GM15510 (cell line): ENCODE data around the gene ARHGAP42.

Experiments
- POLR2A ChIP-seq: IDR thresholded peaks from 3 replicates; pipeline ENCODE4 v1.6.1; 2011; ENCODE audit warnings: borderline replicate concordance; ENCODE audit not compliant: insufficient read length; ENCODE audit errors: extremely low read depth

Gene ARHGAP42

GRCh38 chr11:100855466-100856067 is 168.5 kb downstream of the ARHGAP42 start:
- no peak for TF ChIP-seq POLR2A

DNA sequence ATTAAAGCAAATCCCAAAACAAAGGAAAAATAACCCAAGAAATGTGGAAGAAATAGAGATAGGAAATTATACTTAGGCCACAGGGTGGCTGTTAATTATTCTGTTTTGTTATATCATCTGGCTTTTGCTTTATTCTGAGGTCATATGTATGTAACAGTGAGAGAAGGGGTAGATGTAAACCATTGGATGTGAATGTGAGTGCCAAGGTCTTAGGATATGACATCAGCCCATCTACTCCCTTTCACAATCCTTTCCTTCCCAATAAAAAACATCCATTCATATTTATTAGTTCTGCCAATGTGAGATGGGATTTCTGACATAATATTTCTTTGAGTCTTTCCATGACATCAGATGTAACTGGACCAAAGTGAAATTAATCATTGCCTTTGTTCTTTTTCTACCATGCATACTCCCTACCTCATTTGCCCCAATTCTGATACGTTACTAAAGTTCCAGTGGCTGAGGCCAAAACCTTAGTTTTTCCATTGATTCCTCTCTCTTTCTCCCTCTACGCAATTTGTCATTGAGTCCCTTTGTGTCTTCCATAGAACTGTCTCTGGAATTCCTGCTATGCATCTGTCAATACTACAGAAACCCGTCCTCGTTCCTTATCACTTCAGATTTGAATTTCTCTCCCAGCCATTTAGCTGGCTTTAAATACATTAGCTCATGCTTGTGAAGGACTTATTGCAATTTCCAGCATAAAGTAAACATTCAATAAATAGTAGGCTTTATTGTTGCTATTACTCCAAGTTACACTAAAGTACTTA is 170.3 kb downstream of the ARHGAP42 start:
- no peak for TF ChIP-seq POLR2A

DNA sequence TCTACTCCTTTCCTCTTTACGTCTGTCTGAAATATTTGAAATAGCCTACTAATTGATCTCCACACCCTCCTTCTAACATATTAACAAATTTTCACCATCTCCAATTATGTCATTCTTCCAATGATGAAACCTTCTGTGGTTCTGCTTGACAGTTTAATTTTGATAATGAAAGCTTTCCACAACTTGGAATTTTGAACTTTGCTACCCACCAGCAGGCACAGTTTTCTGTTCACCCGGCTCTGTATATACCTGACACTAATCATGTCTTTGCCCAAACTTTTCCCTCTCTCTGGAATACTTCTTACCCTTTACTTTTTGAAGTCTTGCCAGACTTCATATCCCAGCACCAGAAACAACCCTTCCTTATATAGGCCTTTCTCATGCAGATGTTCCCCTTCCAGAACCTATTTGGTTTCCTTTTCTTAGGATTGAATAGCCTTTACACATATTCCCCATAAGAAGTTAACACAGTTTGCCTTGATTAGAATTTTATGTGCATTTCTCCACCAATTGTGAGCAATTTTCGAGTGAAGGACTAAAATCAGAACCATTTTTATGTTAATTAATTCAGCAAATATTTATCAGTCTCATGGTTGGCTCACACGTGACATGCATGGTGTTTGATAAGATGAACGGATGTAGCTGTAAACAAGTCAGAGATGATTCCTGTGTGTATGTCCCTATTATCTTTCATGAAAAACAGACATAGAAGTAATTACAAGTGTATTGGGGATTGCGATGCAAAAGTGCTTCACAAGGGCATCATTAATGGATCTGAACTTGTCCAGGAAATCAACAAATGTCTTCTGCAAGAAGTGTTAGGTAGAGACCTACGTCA is 173.4 kb downstream of the ARHGAP42 start:
- no peak for TF ChIP-seq POLR2A

- TF ChIP-seq POLR2A, result no peak
These were observed 174.1 kb downstream of the ARHGAP42 start for GRCh38 chr11:100861212-100861611.

DNA sequence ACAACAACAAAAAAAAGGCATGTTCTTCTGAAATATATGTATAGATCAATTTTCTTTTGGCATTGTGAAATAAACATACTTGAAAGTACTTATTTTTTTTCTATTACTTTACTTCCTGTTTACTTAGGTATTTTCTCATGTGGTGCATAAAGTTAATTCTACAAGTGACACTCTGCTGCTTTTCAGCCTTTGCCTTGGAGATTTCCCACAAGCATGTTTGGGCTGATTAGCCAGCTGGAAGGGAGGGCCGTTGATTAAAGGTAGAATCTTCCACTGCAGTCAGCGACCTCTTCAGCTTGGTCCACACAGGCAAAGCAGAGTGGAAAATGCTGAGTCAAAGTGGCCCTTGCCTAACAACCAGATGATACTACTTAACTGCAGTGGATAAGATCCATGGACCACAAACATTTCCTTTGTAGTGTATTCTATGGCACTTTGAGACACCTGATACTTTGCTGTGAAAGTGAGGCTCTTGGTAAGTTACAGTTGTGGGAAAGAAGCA is 176.0 kb downstream of the ARHGAP42 start:
- no peak for TF ChIP-seq POLR2A

GRCh38 chr11:100865443-100866065 is 178.5 kb downstream of the ARHGAP42 start:
- TF ChIP-seq POLR2A, result no peak

- no peak for TF ChIP-seq POLR2A
These were observed 179.4 kb downstream of the ARHGAP42 start for GRCh38 chr11:100866453-100866852.

GRCh38 chr11:100867606-100868005 is 180.5 kb downstream of the ARHGAP42 start:
- TF ChIP-seq POLR2A, result no peak

DNA sequence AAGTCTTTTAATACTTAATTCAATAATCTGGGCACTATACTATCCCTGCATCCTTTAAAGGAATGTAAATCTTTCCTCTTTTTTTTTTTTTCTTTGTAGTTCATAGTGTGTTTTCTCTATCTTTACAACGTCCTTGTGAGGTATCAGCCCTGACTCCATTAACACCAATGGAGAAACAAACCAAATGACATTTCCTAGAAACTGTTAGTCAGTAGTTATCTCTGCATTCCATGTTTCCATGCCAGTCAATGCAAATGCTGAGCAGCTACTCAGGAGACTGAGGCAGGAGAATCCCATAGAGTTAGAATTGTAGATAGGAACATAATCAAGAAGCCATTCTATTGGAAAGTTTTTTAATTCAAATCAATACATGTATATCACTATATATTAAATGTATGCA is 182.2 kb downstream of the ARHGAP42 start:
- no peak for TF ChIP-seq POLR2A

GRCh38 chr11:100870138-100870537 is 183.1 kb downstream of the ARHGAP42 start:
- no peak for TF ChIP-seq POLR2A

- no peak for TF ChIP-seq POLR2A
These were observed 186.1 kb downstream of the ARHGAP42 start for GRCh38 chr11:100872951-100873740.

GRCh38 chr11:100874203-100874602 is 187.1 kb downstream of the ARHGAP42 start:
- TF ChIP-seq POLR2A, result no peak

GRCh38 chr11:100875521-100875869 is 188.4 kb downstream of the ARHGAP42 start:
- TF ChIP-seq POLR2A, result no peak
